ENCODE data around the gene SYT9. TPM values are rescaled to one million over a fixed set of nuclear protein-coding genes. Genes with fewer than 3 reads are reported as not detected.

The SYT9 gene
- total RNA-seq, 2 donors from 2014 or later: 0.64 to 2.2 TPM

GRCh38 chr11:7493670-7494069, 242.0 kb downstream of the SYT9 start:
- intact Hi-C loops (cut with DNase I): no loop called here
- no peak for TF ChIP-seq POLR2A (IDR thresholded peaks at IDR 0.05)
- no peak for TF ChIP-seq POLR2AphosphoS5 (IDR thresholded peaks at IDR 0.05)
- TF ChIP-seq, protein P1, sequence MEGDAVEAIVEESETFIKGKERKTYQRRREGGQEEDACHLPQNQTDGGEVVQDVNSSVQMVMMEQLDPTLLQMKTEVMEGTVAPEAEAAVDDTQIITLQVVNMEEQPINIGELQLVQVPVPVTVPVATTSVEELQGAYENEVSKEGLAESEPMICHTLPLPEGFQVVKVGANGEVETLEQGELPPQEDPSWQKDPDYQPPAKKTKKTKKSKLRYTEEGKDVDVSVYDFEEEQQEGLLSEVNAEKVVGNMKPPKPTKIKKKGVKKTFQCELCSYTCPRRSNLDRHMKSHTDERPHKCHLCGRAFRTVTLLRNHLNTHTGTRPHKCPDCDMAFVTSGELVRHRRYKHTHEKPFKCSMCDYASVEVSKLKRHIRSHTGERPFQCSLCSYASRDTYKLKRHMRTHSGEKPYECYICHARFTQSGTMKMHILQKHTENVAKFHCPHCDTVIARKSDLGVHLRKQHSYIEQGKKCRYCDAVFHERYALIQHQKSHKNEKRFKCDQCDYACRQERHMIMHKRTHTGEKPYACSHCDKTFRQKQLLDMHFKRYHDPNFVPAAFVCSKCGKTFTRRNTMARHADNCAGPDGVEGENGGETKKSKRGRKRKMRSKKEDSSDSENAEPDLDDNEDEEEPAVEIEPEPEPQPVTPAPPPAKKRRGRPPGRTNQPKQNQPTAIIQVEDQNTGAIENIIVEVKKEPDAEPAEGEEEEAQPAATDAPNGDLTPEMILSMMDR (IDR thresholded peaks at IDR 0.05): no peak
- peaks cover 3% of the 10 kb centered on the region for H3K4me1 ChIP-seq (replicated peaks)
- no peak overlapping the region for H3K4me3 ChIP-seq
- DNase-seq (ENCODE audit: low spot score): no peak
- no peaks in the 10 kb centered on the region for H3K9me3 ChIP-seq
- 68% methylated on average over 2 of the region's 2 CpGs for WGBS
- no peak overlapping the region for H3K27ac ChIP-seq
- H3K36me3 ChIP-seq: no peaks in the 10 kb centered on the region
- H3K27me3 ChIP-seq (replicated peaks; ENCODE audit: insufficient read depth): no peaks in the 10 kb centered on the region

DNA sequence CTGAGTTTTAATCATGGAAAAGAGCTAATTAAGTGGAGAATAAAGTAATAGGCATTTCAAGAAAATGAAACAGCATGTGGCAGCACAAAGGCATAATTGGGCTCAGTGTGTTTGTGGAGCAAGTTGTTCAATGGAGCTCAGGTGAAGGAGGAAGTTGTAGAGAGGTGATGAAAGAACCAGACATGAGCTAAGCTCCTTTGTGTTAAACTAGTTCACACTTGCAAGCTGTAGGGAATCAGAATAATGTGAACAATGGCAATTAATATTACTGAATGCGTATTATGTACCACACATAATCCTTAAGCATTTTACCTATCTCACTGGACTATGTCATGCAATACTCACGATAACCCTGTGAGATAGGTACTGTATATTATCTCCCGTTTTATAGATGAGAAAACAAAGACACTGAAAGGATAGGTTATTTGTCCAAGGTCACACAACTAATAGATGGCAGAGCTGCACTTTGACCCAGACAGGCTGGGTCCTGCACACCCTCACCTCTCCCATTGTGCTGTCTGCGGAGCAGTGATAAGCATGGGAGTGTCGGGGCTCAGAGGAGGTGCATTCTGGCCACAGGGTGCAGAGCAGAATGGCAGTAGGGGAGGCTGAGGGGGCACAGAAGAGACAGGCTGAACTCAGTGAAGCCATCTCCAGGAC, 242.5 kb downstream of the SYT9 start:
- TF ChIP-seq, protein P1 (IDR thresholded peaks at IDR 0.05): no peak
- no peak for TF ChIP-seq POLR2AphosphoS5 (IDR thresholded peaks at IDR 0.05)
- no peak for DNase-seq (ENCODE audit: low spot score)
- no peaks in the 10 kb centered on the region for H3K27me3 ChIP-seq (replicated peaks; ENCODE audit: insufficient read depth)
- no peaks in the 10 kb centered on the region for H3K36me3 ChIP-seq
- H3K27ac ChIP-seq: no peak overlapping the region
- 78% methylated on average over 5 of the region's 5 CpGs for WGBS
- no peaks in the 10 kb centered on the region for H3K9me3 ChIP-seq
- H3K4me1 ChIP-seq (replicated peaks): peaks cover 3% of the 10 kb centered on the region
- intact Hi-C loops (cut with DNase I): no loop called here
- H3K4me3 ChIP-seq: no peak overlapping the region

GRCh38 chr11:7495882-7496551, 244.3 kb downstream of the SYT9 start:
- 81% methylated on average over 4 of the region's 4 CpGs for WGBS
- Histone ChIP-seq H3K36me3 (no peaks in the 10 kb centered on the region), H3K27ac (no peak overlapping the region), H3K4me3 (no peak overlapping the region), H3K9me3 (no peaks in the 10 kb centered on the region), H3K4me1 (replicated peaks) (peaks cover 3% of the 10 kb centered on the region), H3K27me3 (replicated peaks; ENCODE audit: insufficient read depth) (no peaks in the 10 kb centered on the region)
- no peak for DNase-seq (ENCODE audit: low spot score)
- intact Hi-C loops (cut with DNase I): no loop called here
- no peak for TF ChIP-seq POLR2A (IDR thresholded peaks at IDR 0.05)
- TF ChIP-seq POLR2AphosphoS5 (IDR thresholded peaks at IDR 0.05): no peak
- TF ChIP-seq, protein P1 (IDR thresholded peaks at IDR 0.05): no peak

GRCh38 chr11:7498193-7498592, 246.5 kb downstream of the SYT9 start:
- Histone ChIP-seq H3K4me3 (no peak overlapping the region), H3K9me3 (no peaks in the 10 kb centered on the region), H3K4me1 (replicated peaks) (peaks cover 3% of the 10 kb centered on the region), H3K27ac (no peak overlapping the region), H3K36me3 (no peaks in the 10 kb centered on the region), H3K27me3 (replicated peaks; ENCODE audit: insufficient read depth) (no peaks in the 10 kb centered on the region)
- TF ChIP-seq POLR2A (IDR thresholded peaks at IDR 0.05) (no peak), POLR2AphosphoS5 (IDR thresholded peaks at IDR 0.05) (no peak)
- TF ChIP-seq, protein P1 (IDR thresholded peaks at IDR 0.05): no peak
- intact Hi-C loops (cut with DNase I): no loop called here
- no peak for DNase-seq (ENCODE audit: low spot score)
- 86% methylated on average over 4 of the region's 4 CpGs for WGBS

DNA sequence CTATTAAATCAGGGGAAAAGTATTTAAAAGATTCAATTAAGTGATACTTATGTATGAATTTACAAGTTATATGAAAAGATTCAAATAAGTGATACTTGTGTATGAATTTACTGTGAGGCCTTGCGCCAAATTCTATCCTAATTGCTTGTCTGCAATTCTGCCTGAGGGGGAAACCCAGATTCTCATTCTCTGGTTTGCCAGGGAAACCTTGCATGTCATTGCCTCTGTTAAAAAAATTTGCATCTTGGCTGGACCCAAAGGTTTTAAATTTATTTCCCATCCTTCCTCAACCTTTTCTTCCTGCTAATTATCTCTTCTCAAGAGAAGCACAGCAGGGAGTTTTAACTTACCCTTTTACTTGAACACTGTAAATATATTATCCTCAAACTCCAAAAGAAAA, 247.4 kb downstream of the SYT9 start:
- intact Hi-C loops (cut with DNase I): no loop called here
- H3K4me1 ChIP-seq (replicated peaks): no peaks in the 10 kb centered on the region
- H3K36me3 ChIP-seq: no peaks in the 10 kb centered on the region
- no peak overlapping the region for H3K4me3 ChIP-seq
- no peaks in the 10 kb centered on the region for H3K27me3 ChIP-seq (replicated peaks; ENCODE audit: insufficient read depth)
- WGBS: 61% methylated on average over 1 of the region's 1 CpG
- no peak overlapping the region for H3K27ac ChIP-seq
- no peaks in the 10 kb centered on the region for H3K9me3 ChIP-seq
- TF ChIP-seq POLR2AphosphoS5 (IDR thresholded peaks at IDR 0.05): no peak
- TF ChIP-seq POLR2A (IDR thresholded peaks at IDR 0.05): no peak
- TF ChIP-seq, protein P1 (IDR thresholded peaks at IDR 0.05): no peak
- no peak for DNase-seq (ENCODE audit: low spot score)

All from prostate gland (tissue), 2 donors.